BE2C (cell line): ENCODE results near the gene MSRB3.
"Not testable (repeated sequence)": the region's sequence is repeated elsewhere in the genome, so short reads cannot be mapped to it uniquely, and the experiment has no call there.

Source experiments
- DNase-seq: peaks from one replicate; pipeline ENCODE4 v3.0.0-alpha.2; 2020
- H3K27me3 ChIP-seq: fragments of 250-450 bp; sonication (Bioruptor Pico); 2 replicates; pipeline ENCODE4 v1.5.1; 2020; ENCODE audit warnings: mild to moderate bottlenecking
- H3K36me3 ChIP-seq: fragments of 250-450 bp; sonication (Bioruptor Pico); 2 replicates; pipeline ENCODE4 v1.5.1; 2020; ENCODE audit warnings: mild to moderate bottlenecking
- H3K4me1 ChIP-seq: fragments of 250-450 bp; sonication (Bioruptor Pico); 2 replicates; pipeline ENCODE4 v1.5.1; 2020
- H3K4me3 ChIP-seq: 2 replicates; pipeline ENCODE4 v1.5.1; 2011; ENCODE audit warnings: low read depth, low read length
- H3K9me3 ChIP-seq: fragments of 250-450 bp; sonication (Bioruptor Pico); 2 replicates; pipeline ENCODE4 v1.5.1; 2020
- CTCF ChIP-seq: IDR thresholded peaks from 2 replicates; pipeline ENCODE4 v1.5.1; 2012; ENCODE audit warnings: mild to moderate bottlenecking, low read depth, low read length

Gene MSRB3

GRCh38 chr12:65443038-65443437, 164.6 kb downstream of the MSRB3 start:
- Histone ChIP-seq H3K36me3 (no peaks in the 10 kb centered on the region), H3K4me3 (no peak overlapping the region), H3K4me1 (no peaks in the 10 kb centered on the region), H3K9me3 (no peaks in the 10 kb centered on the region), H3K27me3 (no peaks in the 10 kb centered on the region)
- no peak for DNase-seq
- TF ChIP-seq CTCF = no peak

GRCh38 chr12:65444996-65445395, 166.5 kb downstream of the MSRB3 start:
- no peaks in the 10 kb centered on the region for H3K4me1 ChIP-seq
- no peak for DNase-seq
- TF ChIP-seq CTCF = no peak

GRCh38 chr12:65446901-65447300, 168.4 kb downstream of the MSRB3 start:
- no peak for TF ChIP-seq CTCF
- no peak for DNase-seq
- no peaks in the 10 kb centered on the region for H3K36me3 ChIP-seq
- no peak overlapping the region for H3K4me3 ChIP-seq
- no peaks in the 10 kb centered on the region for H3K27me3 ChIP-seq
- no peaks in the 10 kb centered on the region for H3K4me1 ChIP-seq
- H3K9me3 ChIP-seq = no peaks in the 10 kb centered on the region

More at GRCh38 chr12:65444996-65445395, 166.5 kb downstream of the MSRB3 start:
- Histone ChIP-seq H3K9me3 (no peaks in the 10 kb centered on the region), H3K36me3 (no peaks in the 10 kb centered on the region), H3K27me3 (no peaks in the 10 kb centered on the region), H3K4me3 (no peak overlapping the region)

- Histone ChIP-seq H3K4me3 (no peak overlapping the region), H3K27me3 (no peaks in the 10 kb centered on the region), H3K36me3 (no peaks in the 10 kb centered on the region), H3K4me1 (no peaks in the 10 kb centered on the region), H3K9me3 (no peaks in the 10 kb centered on the region)
- TF ChIP-seq CTCF = no peak
- no peak for DNase-seq
Measured at GRCh38 chr12:65449400-65449799, 170.9 kb downstream of the MSRB3 start.

- Histone ChIP-seq H3K9me3 (no peaks in the 10 kb centered on the region), H3K27me3 (no peaks in the 10 kb centered on the region), H3K4me3 (no peak overlapping the region), H3K36me3 (no peaks in the 10 kb centered on the region), H3K4me1 (no peaks in the 10 kb centered on the region)
- TF ChIP-seq CTCF = no peak
- no peak for DNase-seq
Measured at GRCh38 chr12:65450625-65451024, 172.1 kb downstream of the MSRB3 start.

- Histone ChIP-seq H3K27me3 (no peaks in the 10 kb centered on the region), H3K4me1 (no peaks in the 10 kb centered on the region), H3K4me3 (no peak overlapping the region), H3K9me3 (no peaks in the 10 kb centered on the region), H3K36me3 (no peaks in the 10 kb centered on the region)
- no peak for DNase-seq
- TF ChIP-seq CTCF = no peak
Measured at GRCh38 chr12:65454115-65454787, 175.8 kb downstream of the MSRB3 start.

GRCh38 chr12:65457341-65457740, 178.9 kb downstream of the MSRB3 start:
- H3K9me3 ChIP-seq, H3K4me3 ChIP-seq, DNase-seq, H3K4me1 ChIP-seq, H3K36me3 ChIP-seq, H3K27me3 ChIP-seq: not testable (repeated sequence)
